CD4-positive, alpha-beta T cell (primary cell): Measurements from ENCODE around the gene TCAF1. TPM values are rescaled to one million over a fixed set of nuclear protein-coding genes. Genes with fewer than 3 reads are reported as not detected.
"Not testable (repeated sequence)": the region's sequence is repeated elsewhere in the genome, so short reads cannot be mapped to it uniquely, and the experiment has no call there.

Experiments used
- ATAC-seq: fragments of 200-7000 bp; cut with Tn5 transposase; one replicate; pipeline ENCODE4 v1.10.0; 2022; ENCODE audit warnings: mild to moderate bottlenecking; ENCODE audit not compliant: poor library complexity
- CTCF ChIA-PET: fragments of 350-600 bp; sonication (Branson Sonifier 250); formaldehyde crosslinking; loops from one replicate; lab custom pipeline; 2021; ENCODE audit warnings: antibody characterized with exemption, inconsistent platforms; lab: Charles Lee
- POLR2A ChIA-PET: fragments of 350-600 bp; sonication (Branson Sonifier 250); formaldehyde crosslinking; loops from one replicate; lab custom pipeline; 2021; ENCODE audit warnings: antibody characterized with exemption, inconsistent platforms; lab: Charles Lee
- DNase-seq, 14 experiments: peaks; one replicate each; pipeline ENCODE4 v3.0.0-alpha.2; 2013 to 2020; ENCODE audit warnings: mixed read lengths in 2 of 14
- H3K27ac ChIP-seq, 2 donors: one replicate each; pipeline versions ENCODE4 v1.5.1 to v1.7.0; 2013; ENCODE audit warnings: low read length in 2 of 2, low read depth in 1 of 2, mild to moderate bottlenecking in 1 of 2
- H3K27me3 ChIP-seq, 2 experiments: 1 replicate in 1 of 2; 2 replicates in 1 of 2; pipeline versions ENCODE4 v1.6.1 to v1.7.0; 2013; ENCODE audit warnings: low read length in 2 of 2, control low read depth in 1 of 2, mild to moderate bottlenecking in 1 of 2, moderate library complexity in 1 of 2; ENCODE audit not compliant: insufficient read depth in 2 of 2, control insufficient read depth in 1 of 2
- H3K36me3 ChIP-seq: one replicate; pipeline ENCODE4 v1.6.1; 2013; ENCODE audit warnings: low read length, control low read depth; ENCODE audit not compliant: insufficient read depth
- H3K4me1 ChIP-seq: one replicate; pipeline ENCODE4 v1.6.1; 2013; ENCODE audit warnings: low read length, control low read depth; ENCODE audit not compliant: insufficient read depth
- H3K4me3 ChIP-seq: one replicate; pipeline ENCODE4 v1.5.1; 2013; ENCODE audit warnings: mild to moderate bottlenecking, low read length, moderate library complexity
- H3K9me3 ChIP-seq, 2 experiments: 1 replicate in 1 of 2; 2 replicates in 1 of 2; pipeline versions ENCODE4 v1.6.1 to v1.7.0; 2013; ENCODE audit warnings: low read length in 2 of 2, mild to moderate bottlenecking in 2 of 2, control low read depth in 1 of 2, moderate library complexity in 1 of 2; ENCODE audit not compliant: control insufficient read depth in 1 of 2, insufficient read depth in 1 of 2
- H3K27ac Mint-ChIP-seq: one replicate; pipeline ENCODE4 v1.8.0; 2020; ENCODE audit warnings: mixed read lengths
- H3K27me3 Mint-ChIP-seq: one replicate; pipeline ENCODE4 v1.8.0; 2021; ENCODE audit warnings: mixed read lengths
- H3K36me3 Mint-ChIP-seq: one replicate; pipeline ENCODE4 v1.8.0; 2021; ENCODE audit warnings: low read depth, mixed read lengths
- H3K4me1 Mint-ChIP-seq: one replicate; pipeline ENCODE4 v1.8.0; 2021; ENCODE audit warnings: low read depth, mixed read lengths
- H3K4me3 Mint-ChIP-seq: one replicate; pipeline ENCODE4 v1.8.0; 2020; ENCODE audit warnings: mild to moderate bottlenecking, mixed read lengths
- H3K9me3 Mint-ChIP-seq: one replicate; pipeline ENCODE4 v1.8.0; 2020; ENCODE audit warnings: mixed read lengths
- intact Hi-C, 2 experiments: fragments of 100-400 bp; cut with DNase I in 1 of 2; cut with micrococcal nuclease in 1 of 2; formaldehyde crosslinking; loops; one replicate each; pipeline versions ENCODE4 v1.15.1 to v1.9.0; 2023 to 2025; cut with DNase I, micrococcal nuclease
- total RNA-seq, 174 experiments: library from RNA in 2 of 174; stranded (reverse) in 2 of 174; gene quantifications; one replicate each; pipeline ENCODE4 v1.2.3 and lab custom pipeline; 2021 to 2026
- TF ChIP-seq, protein P1 (sequence below): fragments of 200-600 bp; IDR thresholded peaks from one replicate; pipeline ENCODE4 v1.8.0; 2022; ENCODE audit warnings: antibody characterized with exemption, mild to moderate bottlenecking

Gene TCAF1
- total RNA-seq, 2 experiments from 2014 or later = 7.7 to 8.6 TPM

DNA sequence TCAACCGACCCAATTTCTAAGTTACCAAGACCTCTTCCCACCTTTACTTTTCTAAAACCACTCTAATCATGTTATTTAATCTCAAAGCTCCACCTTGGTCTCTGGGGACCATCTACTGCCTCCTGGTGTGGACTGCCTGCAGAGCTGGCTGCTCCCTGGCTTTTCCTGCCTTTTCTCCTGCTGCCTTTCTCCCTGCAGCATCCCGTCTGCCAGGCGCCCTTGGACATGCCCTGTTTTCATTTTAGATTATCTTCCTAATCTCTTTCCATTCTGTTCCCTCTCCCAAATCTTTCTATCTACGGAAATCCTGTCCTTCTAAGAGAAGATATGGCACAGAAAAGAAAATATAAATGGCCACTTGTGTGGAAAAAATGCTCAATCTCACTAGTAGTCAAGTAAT lies 23.1 kb downstream of the TCAF1 start:
- no peak for ATAC-seq
- DNase-seq = no peak
- peaks cover 13% of the 10 kb centered on the region for H3K4me1 Mint-ChIP-seq
- Histone ChIP-seq H3K27ac (no peak overlapping the region), H3K4me1 (peaks cover 8% of the 10 kb centered on the region), H3K4me3 (no peak overlapping the region), H3K27me3 (peaks cover 3 to 7% of the 10 kb centered on the region in 2 experiments), H3K9me3 (peaks cover 0 to 4% of the 10 kb centered on the region in 2 experiments), H3K36me3 (peaks cover 8% of the 10 kb centered on the region)
- TF ChIP-seq, protein P1, sequence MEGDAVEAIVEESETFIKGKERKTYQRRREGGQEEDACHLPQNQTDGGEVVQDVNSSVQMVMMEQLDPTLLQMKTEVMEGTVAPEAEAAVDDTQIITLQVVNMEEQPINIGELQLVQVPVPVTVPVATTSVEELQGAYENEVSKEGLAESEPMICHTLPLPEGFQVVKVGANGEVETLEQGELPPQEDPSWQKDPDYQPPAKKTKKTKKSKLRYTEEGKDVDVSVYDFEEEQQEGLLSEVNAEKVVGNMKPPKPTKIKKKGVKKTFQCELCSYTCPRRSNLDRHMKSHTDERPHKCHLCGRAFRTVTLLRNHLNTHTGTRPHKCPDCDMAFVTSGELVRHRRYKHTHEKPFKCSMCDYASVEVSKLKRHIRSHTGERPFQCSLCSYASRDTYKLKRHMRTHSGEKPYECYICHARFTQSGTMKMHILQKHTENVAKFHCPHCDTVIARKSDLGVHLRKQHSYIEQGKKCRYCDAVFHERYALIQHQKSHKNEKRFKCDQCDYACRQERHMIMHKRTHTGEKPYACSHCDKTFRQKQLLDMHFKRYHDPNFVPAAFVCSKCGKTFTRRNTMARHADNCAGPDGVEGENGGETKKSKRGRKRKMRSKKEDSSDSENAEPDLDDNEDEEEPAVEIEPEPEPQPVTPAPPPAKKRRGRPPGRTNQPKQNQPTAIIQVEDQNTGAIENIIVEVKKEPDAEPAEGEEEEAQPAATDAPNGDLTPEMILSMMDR = no peak
- no peak overlapping the region for H3K27ac Mint-ChIP-seq
- CTCF ChIA-PET = no interaction called here
- no peaks in the 10 kb centered on the region for H3K9me3 Mint-ChIP-seq
- POLR2A ChIA-PET = no interaction called here
- H3K36me3 Mint-ChIP-seq = no peaks in the 10 kb centered on the region
- intact Hi-C loops = no loop called here
- H3K4me3 Mint-ChIP-seq = no peak overlapping the region
- peaks cover 22% of the 10 kb centered on the region for H3K27me3 Mint-ChIP-seq

- H3K27me3 ChIP-seq = no peaks in the 10 kb centered on the region
- Mint-ChIP-seq H3K36me3 (no peaks in the 10 kb centered on the region), H3K27ac (no peak overlapping the region), H3K27me3 (peaks cover 10% of the 10 kb centered on the region), H3K4me3 (no peak overlapping the region), H3K9me3 (no peaks in the 10 kb centered on the region), H3K4me1 (peaks cover 1% of the 10 kb centered on the region)
- intact Hi-C loops = no loop called here
- no peak for DNase-seq
- no peaks in the 10 kb centered on the region for H3K9me3 ChIP-seq
- no peak overlapping the region for H3K4me3 ChIP-seq
- peaks cover under 1% of the 10 kb centered on the region for H3K4me1 ChIP-seq
- TF ChIP-seq, protein P1 = no peak
- ChIA-PET POLR2A (no interaction called here), CTCF (no interaction called here)
- ATAC-seq = no peak
- no peak overlapping the region for H3K27ac ChIP-seq
- peaks cover 8% of the 10 kb centered on the region for H3K36me3 ChIP-seq
Observed at GRCh38 chr7:143877098-143877497, 24.9 kb downstream of the TCAF1 start.

DNA sequence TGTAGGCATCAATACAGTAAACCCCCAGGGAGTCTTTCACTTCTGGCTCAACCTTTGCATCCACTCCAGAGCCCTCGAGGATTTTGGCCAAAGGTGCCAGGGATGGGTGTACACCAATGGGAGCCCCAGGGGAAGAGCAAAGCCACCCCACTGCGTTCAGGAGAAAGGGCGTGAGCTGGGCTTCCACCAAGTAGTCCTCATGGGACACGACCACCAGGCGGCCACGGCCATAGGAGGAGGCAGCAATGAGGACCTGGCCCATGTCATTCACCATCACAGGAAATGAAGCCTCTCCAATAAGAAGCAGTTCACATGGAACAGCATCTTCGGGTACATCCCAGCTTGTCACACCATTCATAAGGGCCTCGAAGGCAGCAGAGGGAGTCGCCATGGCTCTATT lies 25.8 kb downstream of the TCAF1 start:
- Mint-ChIP-seq H3K9me3 (no peaks in the 10 kb centered on the region), H3K27ac (no peak overlapping the region), H3K27me3 (peaks cover 2% of the 10 kb centered on the region), H3K36me3 (no peaks in the 10 kb centered on the region), H3K4me1 (no peaks in the 10 kb centered on the region), H3K4me3 (no peak overlapping the region)
- DNase-seq (no peak), ATAC-seq (no peak)
- H3K36me3 ChIP-seq = peaks cover 8% of the 10 kb centered on the region
- POLR2A ChIA-PET = interaction anchor here (0.8 kb wide), 1 partner anchor 9 kb away, joined by 3 read pairs; no protein-coding TSS in a partner anchor
- CTCF ChIA-PET = no interaction called here
- intact Hi-C loops = no loop called here
- H3K4me3 ChIP-seq = no peak overlapping the region
- no peaks in the 10 kb centered on the region for H3K27me3 ChIP-seq
- H3K4me1 ChIP-seq = no peaks in the 10 kb centered on the region
- TF ChIP-seq, protein P1 = no peak
- H3K27ac ChIP-seq = no peak overlapping the region
- no peaks in the 10 kb centered on the region for H3K9me3 ChIP-seq

DNA sequence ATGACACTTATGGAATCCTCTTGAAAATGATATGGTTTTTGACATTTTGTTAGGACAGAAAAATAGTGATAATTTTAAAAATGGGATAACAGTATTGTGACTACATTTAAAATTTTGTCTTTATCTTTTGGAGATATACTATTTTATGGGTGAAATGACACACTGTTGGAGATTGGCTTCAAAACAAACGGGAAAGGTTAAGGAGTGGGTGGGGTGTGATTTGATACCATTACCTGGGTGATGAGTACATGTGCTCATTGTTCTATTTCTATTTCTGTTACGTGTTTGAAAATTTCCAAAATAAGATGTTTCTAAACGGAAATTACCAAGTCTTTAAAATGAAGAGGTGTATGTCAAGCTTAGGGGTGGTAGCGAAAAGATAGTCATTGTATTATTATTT lies 28.7 kb downstream of the TCAF1 start:
- H3K27me3 Mint-ChIP-seq, H3K36me3 Mint-ChIP-seq, H3K9me3 Mint-ChIP-seq, H3K4me3 Mint-ChIP-seq, POLR2A ChIA-PET, ATAC-seq, H3K4me1 ChIP-seq, DNase-seq, H3K4me3 ChIP-seq, H3K27me3 ChIP-seq, H3K27ac ChIP-seq, H3K36me3 ChIP-seq, intact Hi-C loops, H3K27ac Mint-ChIP-seq, CTCF ChIA-PET, H3K9me3 ChIP-seq, H3K4me1 Mint-ChIP-seq: not testable (repeated sequence)

- H3K4me1 ChIP-seq, CTCF ChIA-PET, H3K27me3 ChIP-seq, H3K9me3 Mint-ChIP-seq, H3K27me3 Mint-ChIP-seq, DNase-seq, H3K36me3 Mint-ChIP-seq, POLR2A ChIA-PET, H3K27ac Mint-ChIP-seq, ATAC-seq, H3K4me3 Mint-ChIP-seq, H3K36me3 ChIP-seq, intact Hi-C loops, H3K9me3 ChIP-seq, H3K4me3 ChIP-seq, H3K27ac ChIP-seq, H3K4me1 Mint-ChIP-seq: not testable (repeated sequence)
Observed at GRCh38 chr7:143871534-143871933, 30.4 kb downstream of the TCAF1 start.
